B cell (primary cell): ENCODE results near the gene DYNLT1.
A peak's percentile ranks its signal among the peaks of the same experiment; 100 is the strongest.

Experiments used
- CTCF ChIP-seq: fragments of 200-600 bp; IDR thresholded peaks from one replicate; pipeline ENCODE4 v1.8.0; 2022; ENCODE audit warnings: antibody characterized with exemption, mild to moderate bottlenecking
- EZH2 ChIP-seq: IDR thresholded peaks from 2 replicates; pipeline ENCODE4 v1.6.1; 2012; ENCODE audit warnings: borderline replicate concordance, low read depth, mild to moderate bottlenecking, moderate library complexity, low read length; ENCODE audit not compliant: insufficient read depth, poor library complexity, severe bottlenecking

DNA sequence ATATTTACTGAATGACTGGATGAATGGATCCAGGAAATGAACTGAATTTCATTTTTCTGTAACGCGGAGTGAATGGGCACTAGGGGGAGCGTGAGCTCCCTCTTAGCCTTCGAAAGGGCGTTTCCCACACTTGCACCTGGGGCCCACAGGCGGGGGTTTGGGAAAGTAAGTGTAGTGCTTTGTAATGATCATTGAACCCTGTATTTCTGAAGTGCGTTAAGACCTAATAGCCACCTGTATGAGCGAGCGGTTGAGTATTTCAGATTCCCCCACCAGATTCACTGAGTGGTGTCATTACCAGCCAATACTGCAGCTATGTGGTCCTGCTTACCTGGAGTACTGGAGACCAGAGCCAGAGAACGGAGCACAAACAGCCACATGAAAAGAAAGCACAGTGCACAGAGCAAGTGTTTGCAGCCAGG lies 15.8 kb upstream of the DYNLT1 start:
- TF ChIP-seq CTCF = peak; percentile 77
- no peak for TF ChIP-seq EZH2
